GM12892 (cell line): ENCODE results near the gene ANTXR1.

Source experiments
- DNase-seq: peaks from one replicate; pipeline ENCODE4 v3.0.0; 2011; ENCODE audit not compliant: insufficient read length
- FAIRE-seq: peaks from 2 replicates; lab custom pipeline; 2011; peaks lifted over from hg19 to GRCh38; lab: Jason Lieb, UNC
- POLR2A ChIP-seq: IDR thresholded peaks from 2 replicates; pipeline ENCODE4 v1.6.1; 2011; ENCODE audit warnings: low read depth, low read length, control low read depth
- POLR2AphosphoS5 ChIP-seq: IDR thresholded peaks from 2 replicates; pipeline ENCODE4 v1.6.1; 2011; ENCODE audit warnings: low read depth, low read length, control low read depth
- TAF1 ChIP-seq: IDR thresholded peaks from 2 replicates; pipeline ENCODE4 v1.6.1; 2011; ENCODE audit warnings: low read depth, mild to moderate bottlenecking, control low read depth, low read length, borderline replicate concordance

The ANTXR1 gene

DNA sequence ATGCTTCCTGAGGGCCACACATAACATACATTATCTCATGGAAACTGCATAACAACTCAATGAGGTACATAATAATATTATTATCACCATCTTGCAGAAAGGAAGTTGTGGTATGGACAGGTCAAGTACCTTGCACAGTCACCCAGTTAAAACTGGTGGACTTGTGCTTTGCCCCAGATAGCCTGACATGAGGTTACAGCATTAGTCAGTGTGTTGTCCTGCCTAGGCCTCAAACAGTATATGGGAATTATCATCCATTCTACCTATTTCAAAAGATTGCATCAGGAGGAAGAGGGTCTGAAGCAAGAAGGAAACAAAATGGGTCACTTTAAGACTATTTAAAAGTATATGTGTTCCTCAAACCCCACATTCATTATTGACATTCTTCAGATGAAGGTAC, 5.4 kb upstream of the ANTXR1 start:
- FAIRE-seq: no peak

DNA sequence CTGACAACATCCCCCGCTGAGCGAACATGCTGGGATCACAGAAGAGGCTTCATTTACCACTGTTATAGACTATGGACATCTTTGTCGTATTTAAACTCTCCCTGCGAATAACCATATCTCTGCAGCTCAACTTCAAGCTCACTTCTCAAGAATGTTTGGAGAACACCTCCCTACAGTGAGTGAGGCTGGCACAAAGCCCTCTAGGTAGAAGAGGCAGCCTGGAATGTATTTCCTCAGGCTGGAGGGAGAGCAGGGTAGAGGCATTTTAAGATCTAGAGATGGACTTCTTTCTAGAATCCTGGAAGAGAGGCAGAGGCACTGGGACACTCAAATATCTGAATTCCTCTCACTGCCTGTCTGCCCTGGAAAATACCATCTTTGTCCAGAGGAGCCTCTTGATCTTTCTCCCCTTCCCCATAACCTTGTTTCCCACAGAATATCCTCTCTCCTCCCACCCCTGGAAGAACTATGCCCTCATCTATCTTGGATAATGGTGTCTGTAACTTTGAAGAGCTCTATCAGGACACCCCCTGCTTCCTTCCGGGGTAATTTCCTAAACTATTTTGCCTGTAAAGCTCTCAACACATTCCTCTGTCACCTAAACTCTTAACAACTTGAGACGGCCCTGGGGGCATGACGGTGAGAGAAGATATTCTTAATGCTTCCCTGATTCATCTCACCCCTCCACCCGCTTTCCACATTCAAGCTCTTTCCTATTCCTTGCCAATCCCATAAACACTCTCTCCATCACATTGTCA, 2.4 kb upstream of the ANTXR1 start:
- FAIRE-seq: no peak
- no peak for DNase-seq
- TF ChIP-seq POLR2AphosphoS5 (no peak), TAF1 (no peak), POLR2A (no peak)

More for the DNA sequence above, 5.4 kb upstream of the ANTXR1 start:
- TF ChIP-seq POLR2A (no peak), POLR2AphosphoS5 (no peak)
- no peak for DNase-seq

- no peak for TF ChIP-seq POLR2A
- no peak for TF ChIP-seq TAF1
- no peak for TF ChIP-seq POLR2AphosphoS5
- DNase-seq: no peak
Observed at GRCh38 chr2:69011611-69012157, 1.3 kb upstream of the ANTXR1 start.

DNA sequence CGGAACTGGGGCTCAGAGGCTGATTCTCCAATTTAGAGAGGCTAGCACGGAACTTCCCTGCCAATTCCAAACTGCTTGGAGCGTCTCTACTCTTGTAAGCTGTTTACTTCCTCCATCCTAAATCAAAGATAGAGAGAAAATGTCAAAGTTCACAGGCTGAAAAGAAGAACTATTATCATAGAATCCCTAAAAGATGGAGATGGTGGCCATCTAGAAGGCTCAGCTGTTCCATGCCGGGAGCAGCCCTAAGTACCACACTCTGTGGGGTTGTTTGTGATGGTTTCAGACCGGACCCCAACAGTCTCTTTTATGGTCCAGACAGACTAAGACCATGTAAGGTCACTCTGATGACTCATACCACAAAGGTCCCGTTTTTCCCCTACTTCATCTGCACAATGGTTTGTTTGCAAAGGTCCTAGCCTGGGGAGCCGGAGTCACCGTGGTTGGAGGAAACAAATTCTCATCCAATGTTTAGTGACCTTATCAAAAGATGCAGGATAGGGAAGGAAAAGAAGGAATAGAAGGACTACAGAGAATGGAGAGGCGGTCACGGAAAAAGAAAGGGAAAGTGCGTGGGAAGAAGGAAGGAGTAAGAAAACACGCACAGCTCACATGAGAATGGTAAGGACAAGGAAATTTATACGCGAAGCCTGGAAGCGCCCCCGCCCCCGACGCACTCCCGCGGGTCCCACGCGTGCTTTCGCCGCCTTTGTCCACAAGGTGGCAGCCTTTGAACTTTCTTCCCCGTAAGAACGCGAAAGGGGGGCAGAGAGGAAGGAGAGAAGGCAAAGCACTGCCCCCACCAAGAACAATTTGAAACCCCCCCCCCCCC, 453 bp upstream of the ANTXR1 start:
- TF ChIP-seq POLR2AphosphoS5 (no peak), TAF1 (no peak), POLR2A (no peak)
- DNase-seq (peak; percentile 33), FAIRE-seq (no peak)

More at GRCh38 chr2:69011611-69012157, 1.3 kb upstream of the ANTXR1 start:
- no peak for FAIRE-seq

- FAIRE-seq (no peak), DNase-seq (no peak)
- TF ChIP-seq TAF1: no peak
- TF ChIP-seq POLR2AphosphoS5: no peak
- no peak for TF ChIP-seq POLR2A
Observed at GRCh38 chr2:69013840-69014821, 1.2 kb downstream of the ANTXR1 start.

DNA sequence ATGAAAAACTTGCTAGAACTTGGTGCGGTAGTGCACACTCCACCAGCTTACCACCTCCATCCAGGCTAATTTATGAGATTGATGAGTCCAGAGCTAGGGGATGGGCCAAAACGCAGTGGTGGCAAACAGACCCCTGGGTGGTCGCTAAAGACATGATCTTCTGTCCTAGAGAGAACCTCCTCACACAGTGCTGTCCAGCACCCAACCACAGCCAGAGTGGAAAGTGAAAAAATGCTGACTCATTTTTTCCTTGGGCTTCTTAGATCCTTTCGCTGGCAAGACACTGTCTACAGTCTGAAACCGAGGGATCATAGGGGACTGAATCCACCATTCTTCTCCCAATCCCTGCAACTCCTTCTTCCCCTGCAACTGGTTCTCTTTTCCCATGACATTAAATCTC, 4.1 kb downstream of the ANTXR1 start:
- no peak for DNase-seq
- no peak for TF ChIP-seq POLR2A
- no peak for TF ChIP-seq POLR2AphosphoS5
- no peak for TF ChIP-seq TAF1
- FAIRE-seq: no peak

- DNase-seq: no peak
Observed at GRCh38 chr2:69017835-69018234, 4.9 kb downstream of the ANTXR1 start.

GRCh38 chr2:69018678-69019095, 5.7 kb downstream of the ANTXR1 start:
- DNase-seq: no peak
- no peak for FAIRE-seq

More at GRCh38 chr2:69017835-69018234, 4.9 kb downstream of the ANTXR1 start:
- TF ChIP-seq POLR2A (no peak), TAF1 (no peak), POLR2AphosphoS5 (no peak)
- FAIRE-seq: no peak

DNA sequence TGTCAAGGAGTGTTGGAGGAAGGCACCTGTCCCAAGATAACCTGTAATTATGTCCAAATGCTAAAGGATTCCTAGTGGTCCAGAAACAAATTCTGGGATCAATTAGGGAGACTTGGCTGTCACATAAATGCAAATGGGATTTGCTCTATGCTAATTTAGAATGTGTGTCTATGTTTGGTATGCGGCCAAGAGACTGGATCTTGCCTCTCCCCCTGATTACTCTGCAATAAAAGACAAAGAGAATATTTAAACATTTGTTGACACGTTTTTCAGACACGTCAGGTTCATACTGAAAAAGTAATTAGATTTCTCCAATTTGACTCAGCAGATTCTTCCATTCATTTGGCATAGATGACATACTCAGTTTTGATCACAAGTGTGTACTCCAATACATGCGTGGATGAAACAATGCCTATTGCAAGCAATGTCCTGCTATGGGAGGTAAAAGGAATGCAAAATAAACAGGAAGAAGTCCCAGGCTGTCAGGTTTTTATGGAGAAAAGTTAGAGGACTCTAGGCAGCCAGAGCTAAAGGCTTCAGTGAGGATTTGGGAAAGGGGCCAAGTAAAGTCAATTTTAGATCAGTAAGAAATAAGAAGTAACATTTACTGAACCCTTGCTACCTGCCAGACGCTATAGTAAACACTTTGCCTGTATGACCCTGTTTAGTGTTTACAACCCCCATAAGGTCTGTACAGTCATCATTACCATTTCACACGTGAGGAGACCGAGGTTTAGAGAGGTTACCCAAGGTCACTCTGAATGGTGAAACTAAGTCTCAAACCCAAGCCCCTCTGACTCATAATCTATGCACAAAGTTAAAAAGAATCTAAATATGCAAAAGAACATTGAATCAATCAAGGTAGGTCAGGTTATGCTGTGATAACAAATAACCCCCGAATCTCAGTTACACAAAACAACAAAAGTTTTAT, 7.8 kb downstream of the ANTXR1 start:
- no peak for DNase-seq
- FAIRE-seq: no peak
- TF ChIP-seq POLR2A: no peak

More at GRCh38 chr2:69018678-69019095, 5.7 kb downstream of the ANTXR1 start:
- TF ChIP-seq POLR2AphosphoS5 (no peak), TAF1 (no peak), POLR2A (no peak)

DNA sequence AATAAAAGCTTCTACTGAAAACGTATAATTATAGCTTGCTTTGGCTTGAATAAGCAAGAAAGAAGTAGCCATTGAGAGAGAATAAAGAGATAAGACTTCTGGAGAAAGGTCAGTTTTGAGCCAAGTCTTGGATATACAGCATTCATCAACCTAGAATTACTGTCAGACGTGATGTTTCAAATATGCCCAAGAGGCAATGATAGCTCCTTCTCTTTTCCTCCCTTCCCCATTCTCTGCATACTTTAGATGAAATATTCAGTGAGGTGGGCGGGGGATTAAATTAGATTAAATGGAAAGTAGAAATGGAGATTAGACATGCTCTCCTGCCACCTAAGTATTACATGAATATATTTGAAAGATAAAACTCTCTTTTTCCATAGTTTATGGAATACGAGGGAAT, 8.7 kb downstream of the ANTXR1 start:
- no peak for FAIRE-seq

More for the DNA sequence above, 8.7 kb downstream of the ANTXR1 start:
- no peak for TF ChIP-seq POLR2AphosphoS5
- no peak for TF ChIP-seq POLR2A
- no peak for TF ChIP-seq TAF1
- DNase-seq: no peak
